GM21737 (cell line): ENCODE measurements around the gene ACADVL.
"Not testable (repeated sequence)": the region's sequence is repeated elsewhere in the genome, so short reads cannot be mapped to it uniquely, and the experiment has no call there.

Experiments
- ATAC-seq: cut with Tn5 transposase; IDR thresholded peaks from one replicate; pipeline ENCODE4 v1.9.1; 2021; ENCODE audit warnings: mild to moderate bottlenecking, moderate library complexity; ENCODE audit not compliant: unreplicated experiment

Gene ACADVL

DNA sequence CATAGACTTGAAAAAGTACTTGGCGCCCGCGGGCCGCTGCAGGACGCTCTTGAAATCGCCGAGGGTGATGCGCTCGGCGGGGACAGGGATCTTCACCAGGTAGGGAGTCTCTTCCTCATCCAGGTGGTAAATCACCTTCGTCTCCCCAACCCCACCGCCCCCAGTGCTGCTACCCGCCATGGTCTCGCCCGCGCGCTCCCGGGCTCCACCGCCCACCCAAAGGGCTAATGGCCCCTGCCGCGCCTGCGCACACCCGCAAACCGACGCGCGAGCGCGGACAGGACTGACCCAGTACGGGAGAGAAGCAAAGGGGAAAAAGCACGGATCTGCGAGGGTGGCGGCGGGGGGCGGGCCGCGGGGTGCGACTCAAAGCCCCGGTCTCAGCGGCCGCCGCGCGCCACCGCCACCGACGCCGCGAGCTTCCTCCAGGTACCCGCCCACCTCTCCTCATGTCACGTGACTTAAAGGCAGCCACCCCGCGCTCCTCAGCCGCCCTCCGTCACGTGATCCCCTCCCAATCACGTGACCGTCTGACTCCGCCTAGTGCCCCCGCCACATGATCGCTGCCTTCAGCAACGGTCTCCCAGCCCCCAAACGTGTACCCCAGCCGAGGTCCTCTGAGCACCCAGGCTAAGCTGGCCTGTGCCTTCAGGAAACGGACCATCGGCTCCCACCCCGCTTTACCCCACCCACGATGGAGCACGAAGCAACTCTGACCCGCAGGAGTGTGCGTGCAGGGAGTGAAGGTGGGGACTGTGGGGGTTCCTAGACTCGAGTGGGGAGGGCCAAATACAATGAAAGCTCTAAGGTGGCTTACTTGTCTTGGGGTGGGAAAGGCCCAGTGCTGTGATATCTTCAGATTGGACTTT is 14.6 kb downstream of the ACADVL start, which contains the start of gene DVL2:
TSS of gene DVL2 (minus strand) at position 435 of the 869 bp plus-strand sequence. CDS start at position 180, 255 bp downstream.
- peak; percentile 50 for ATAC-seq

DNA sequence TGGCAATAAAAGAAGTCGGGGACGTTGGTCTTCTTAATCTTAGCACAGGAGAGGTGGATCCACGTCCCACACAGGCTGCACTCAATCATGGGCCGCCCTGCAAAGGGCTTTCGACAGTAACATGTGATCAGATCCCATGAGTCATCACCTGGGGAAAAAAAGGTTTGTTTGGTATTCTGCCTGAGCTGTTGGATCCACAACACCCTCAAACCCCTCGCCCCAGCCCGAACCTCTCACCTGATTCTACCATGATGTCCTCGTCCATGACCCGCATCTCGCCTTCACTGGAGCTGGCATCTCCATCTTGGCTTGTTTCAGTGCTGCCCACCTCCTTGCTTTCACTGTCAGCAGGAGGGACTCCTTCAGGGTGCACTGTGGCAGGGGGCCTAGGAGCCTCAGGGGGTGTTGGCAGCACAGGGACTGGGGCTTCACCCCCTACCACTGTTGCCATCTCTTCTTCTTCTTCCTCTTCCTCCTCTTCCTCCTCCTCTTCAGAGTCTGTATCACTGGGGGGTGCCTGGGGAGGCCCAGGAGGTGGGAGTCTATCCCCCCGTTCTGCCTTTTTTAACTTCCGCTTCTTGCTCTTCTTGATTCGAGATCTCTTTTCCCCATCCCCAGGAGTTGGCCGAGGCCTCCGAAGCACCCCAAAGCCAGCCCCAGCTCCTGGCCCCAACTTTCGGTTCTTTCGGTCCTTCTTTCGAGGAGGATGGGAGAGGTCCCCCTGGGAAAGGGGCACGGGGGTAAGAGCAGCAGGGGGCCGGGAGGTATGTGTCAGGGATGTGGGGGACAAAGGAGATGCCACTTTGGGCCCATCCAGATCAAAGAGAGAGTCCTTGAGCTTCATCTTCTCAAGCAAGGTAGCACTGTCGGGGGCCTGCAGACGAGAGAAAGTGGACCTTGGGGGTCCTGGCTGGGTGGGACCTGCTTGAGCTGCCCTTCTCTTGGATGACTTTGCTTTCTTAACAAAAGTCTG is 16.2 kb downstream of the ACADVL start:
- ATAC-seq: no peak

DNA sequence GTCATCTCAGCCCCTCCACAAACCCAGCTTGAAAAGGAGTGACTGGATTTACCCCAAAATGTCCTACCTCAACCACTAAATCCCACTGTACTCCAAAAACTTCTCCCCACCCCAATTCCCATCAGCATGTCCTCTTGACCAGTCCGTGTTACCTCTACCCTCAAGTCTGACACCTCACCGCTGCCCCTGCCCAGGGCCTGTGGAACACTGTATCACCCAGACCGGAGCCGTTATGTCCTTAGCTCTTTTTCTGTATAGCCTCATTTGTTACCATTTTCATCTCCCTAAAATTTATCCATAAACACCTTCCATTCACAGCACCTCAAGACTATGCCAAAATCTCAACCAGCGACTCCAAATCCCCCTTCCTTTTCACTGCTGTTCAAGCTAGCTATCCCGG is 17.1 kb downstream of the ACADVL start:
- ATAC-seq: no peak

DNA sequence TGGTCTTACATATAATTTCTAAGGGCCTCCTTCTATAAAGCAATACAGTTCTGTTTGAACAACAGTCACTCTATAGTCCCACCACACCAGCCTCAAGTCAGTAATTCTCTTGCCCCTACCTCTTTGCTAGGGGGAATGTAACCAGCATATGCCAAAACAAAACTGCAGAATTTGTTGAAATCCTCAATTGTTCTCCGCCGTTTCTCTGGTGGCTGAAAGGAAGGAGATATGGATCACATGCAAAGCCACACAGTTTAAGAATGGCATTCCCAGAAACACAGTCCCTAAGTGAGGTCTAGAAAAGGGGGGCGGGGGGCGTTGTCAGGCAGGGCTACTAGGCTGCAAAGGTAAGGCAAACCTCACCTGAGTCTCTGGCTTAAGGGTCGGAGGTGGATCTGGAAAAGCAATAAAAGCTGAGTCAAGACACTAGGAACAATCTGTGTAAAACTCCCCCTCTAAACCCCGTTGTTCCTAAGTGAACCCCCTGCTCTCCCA is 17.6 kb downstream of the ACADVL start:
- no peak for ATAC-seq

DNA sequence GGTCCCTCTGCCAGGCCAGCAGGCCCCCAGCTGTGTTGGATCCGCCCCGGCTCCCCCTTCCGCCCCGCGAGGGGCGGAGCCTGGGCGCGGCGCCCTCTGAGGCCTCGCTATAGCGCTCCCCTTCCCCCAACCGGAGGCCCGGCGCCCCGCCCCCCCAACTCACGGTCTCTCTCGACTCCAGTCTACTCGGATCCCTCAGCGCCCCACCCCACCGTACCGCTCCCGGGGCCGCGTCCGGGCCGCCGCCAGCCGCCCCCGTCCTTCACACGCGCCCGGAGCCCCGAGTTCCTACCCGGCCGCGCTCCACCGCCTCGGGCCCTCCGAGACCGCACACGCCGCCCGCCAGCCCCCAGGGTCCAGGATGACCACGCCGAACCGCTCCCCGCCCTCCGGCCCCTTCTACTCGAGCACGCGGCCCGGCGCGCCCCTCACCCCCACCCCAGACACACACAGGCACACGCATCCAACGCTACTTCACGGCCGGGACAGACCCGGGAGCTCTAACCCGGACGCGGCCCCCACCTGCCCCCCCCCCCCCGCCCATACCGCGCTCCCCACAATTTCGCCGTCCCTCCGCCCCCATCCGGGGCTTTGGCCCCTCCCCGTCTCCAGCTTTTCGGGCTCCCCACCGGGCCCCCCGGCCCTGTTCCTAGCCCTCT is 18.2 kb downstream of the ACADVL start:
- peak; percentile 17 for ATAC-seq

DNA sequence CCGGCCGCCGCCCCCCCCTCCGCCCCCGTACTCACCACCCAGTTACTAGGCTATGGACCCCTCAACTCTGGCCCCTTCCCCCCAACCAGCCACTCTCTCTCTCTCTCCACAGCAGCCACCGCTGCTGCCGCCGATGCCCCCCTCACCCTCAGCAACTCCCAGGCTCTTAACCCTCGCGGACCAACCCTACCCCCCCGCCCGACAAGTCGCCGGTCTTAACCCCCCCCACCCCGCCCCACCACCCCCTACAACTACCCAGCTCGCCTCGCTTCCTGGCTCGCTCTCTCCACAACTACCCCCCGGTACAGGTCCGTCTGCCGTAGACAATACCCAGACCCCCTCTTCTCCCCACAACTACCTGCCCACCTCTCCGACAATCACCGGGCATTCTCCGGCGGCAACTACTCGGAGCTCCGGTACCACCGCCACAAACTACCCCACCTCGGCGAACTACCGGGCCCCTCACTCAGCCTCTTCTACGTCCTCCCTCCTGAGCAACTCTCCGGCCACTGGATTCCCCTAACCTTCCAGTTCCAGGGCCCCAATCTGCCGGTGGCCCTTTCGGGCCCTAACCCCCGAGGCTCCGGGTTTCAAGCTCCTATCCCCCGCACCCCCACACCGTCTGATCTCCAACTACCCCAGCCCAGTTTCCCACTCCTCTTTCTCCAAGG is 18.8 kb downstream of the ACADVL start:
- no peak for ATAC-seq

DNA sequence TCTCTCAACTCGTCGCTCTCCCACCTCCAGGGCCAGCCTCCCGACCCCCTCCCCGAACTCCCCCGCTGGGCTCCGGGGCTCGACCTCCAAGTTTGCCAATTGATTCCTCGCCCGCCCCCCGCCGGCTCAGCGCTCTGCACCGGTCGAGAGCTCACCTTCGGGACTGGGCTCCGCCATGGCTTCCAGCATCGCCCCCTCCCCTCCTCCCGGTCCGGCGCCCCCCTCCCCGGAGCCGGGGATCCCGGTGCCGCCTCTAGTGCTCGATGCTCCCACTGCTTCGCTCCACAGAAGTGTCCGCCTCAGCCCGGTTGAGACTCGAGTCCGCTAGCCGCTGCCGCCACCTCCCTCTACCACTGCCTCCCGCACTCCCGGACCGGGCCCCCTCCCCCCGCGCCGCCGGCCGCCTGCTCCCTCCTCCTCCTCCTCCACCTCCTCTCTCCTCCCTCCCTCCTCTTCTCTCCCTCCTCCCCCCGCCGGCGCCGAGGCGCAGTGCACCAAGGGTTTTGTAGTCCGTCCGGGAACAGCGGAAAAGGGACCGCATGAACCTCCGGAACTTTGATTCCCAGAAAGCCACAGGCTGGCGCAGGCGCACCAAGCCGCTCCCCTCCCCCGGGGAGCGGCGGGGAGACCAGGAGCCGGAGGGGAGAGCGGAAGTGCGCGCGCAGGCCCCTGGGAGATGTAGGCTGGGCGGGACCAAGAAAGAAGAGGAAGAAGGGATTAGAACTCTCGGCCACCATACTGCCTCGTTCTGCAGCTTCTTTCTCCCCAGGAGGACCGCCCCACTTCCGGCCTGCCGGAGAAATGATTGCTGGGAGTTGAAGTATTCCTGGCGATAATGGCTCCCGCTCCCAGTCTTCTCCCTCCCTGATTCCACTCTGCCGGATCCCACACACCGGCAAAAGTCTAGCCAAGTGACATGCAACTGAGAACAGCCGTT is 19.6 kb downstream of the ACADVL start, which contains the start of gene PHF23:
TSS of gene PHF23 (minus strand) at position 367 of the 937 bp plus-strand sequence. CDS start at position 189, 178 bp downstream.
- peak; percentile 35 for ATAC-seq

DNA sequence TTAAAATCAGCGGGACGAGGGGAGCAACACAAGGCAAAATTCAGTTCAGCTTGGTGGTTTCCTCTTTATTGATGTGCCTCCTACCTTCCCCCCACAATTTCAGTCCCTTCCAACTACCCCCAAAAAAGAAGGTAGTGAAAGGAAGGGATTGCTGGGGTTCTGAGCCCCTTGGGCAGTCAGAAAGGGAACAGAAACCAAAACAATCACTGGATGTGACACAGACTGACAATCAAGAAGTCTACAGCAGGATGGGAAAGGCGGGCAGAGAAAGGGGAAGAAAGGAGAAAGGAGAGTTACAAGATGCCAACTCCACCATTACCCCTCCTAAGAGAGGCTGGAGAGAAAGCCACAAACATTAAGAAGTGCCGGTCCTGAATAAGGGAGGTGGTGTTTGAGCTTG is 20.6 kb downstream of the ACADVL start:
- ATAC-seq: no peak

DNA sequence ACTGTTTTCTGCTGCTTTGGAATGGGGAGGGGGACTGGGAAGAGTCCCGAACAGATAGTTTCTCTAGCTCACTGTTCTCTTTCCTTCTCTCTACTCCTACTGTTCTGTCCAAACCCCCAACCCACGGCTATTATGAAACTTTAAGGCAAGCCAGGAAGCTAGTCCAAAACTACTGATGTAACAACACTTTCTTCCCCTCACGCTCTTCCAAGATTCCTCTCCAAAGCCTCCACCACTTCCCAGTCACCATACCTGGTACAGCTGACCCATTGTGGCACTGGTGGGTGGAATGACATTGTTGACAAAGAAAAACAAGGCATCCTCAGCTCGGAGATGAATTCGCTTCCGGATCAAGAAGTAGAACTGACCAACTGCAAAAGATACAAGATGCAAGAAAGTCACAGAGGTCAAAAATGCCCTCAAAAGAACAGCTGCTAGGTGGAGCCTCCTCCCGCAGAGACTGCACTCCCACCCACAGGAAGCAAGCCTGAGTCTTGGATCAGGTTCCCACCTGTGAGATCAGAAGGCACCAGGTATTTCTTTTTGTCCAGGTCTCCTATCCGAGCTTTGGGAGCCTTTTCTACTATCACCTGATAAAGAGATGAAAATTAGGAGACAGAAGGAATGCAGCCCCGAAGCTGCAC is 21.5 kb downstream of the ACADVL start:
- ATAC-seq: no peak

DNA sequence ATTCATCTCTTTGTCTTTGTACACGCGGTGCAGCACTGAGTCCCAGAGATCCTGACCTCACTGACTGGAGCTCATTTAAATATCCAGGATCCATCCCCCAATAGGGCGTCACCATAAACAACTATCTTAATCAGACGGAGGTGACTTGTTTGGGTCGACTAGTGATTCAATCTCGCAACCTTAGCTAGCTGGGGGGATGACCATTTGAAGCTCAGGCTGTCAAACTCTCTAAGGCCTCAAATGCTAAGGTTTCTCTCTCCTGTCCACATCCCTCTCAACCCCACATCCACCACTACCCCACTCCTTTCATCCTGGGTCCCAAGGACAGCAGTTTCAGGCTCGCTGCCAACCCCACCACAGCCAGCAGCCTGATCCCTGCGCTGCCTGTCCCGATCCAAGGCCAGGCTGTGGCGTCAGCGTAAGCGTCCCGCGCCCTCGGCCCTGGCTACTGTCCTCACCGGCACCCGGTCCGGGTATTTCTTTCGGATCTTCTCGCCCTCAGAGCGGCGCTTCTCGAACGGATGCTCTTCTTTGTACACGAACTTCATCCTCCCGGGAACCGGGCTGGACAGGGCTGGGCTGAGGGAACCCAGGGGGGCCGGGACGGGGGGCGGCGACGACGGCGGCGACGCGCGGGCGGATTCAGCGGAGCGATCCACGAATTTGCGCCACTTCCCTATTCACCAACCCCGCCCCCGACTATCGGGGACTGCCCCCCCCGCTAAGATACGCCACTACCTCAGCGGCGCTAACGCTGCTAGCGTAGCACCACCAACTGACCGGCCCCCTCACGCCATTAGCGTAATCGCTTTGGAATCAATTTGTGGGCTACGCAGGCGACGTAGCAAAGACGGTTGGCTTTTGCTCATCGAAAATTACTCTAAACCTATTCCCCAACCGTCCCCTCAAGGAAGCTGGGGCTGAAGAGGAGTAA is 22.3 kb downstream of the ACADVL start, which contains the start of gene GABARAP:
TSS of gene GABARAP (minus strand) at position 667 of the 934 bp plus-strand sequence. CDS start at position 548, 119 bp downstream.
- peak; percentile 25 for ATAC-seq

DNA sequence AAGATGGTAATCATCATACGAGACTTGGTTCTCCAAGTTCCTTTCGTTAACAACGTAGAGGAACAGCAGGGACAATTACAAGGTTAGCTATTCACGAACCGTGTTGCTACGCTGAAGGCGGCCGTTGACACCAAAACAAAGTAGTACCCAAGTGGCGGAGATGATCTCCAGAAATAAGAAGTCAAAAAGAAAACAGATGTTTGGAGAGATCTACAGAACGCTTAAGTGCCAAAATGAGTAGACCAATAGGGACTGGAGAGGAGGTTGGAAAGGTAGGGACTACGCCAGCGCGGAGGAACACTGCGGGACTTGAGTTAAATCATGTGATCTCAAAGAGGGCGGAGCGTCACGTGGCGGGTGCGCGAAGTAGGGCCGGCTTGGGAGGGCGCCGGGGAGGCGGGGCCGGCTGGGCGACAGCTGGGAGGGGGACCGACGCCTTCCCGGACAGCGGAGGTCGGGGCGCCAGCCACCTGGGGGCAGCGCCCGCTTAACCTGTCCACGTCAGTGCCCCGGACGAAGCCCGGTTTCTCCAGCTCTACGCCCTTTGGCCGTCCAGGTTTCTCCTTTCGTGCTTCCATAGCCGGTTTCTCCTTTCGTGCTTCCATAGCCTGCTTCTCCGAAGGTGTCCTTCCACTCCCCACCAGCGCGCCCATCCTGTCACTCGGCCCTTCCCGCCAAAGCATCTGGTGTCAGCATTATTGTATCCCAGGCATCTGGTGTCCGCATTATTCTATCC is 23.1 kb downstream of the ACADVL start:
- ATAC-seq: peak; percentile 35

DNA sequence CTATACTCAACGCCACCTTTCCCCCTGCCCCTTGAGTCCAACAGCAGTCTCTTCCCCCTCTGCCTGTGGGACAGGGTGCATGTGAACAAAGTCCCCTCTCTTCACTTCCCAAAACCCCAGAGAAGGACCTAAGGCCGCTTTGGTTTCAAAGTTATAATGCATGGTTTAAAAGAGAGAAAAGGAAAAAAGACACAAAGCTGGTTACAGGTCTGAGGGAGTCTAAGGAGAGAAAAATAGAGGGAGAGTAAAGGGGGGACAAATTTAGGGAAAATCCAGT is 23.7 kb downstream of the ACADVL start:
- ATAC-seq: no peak

DNA sequence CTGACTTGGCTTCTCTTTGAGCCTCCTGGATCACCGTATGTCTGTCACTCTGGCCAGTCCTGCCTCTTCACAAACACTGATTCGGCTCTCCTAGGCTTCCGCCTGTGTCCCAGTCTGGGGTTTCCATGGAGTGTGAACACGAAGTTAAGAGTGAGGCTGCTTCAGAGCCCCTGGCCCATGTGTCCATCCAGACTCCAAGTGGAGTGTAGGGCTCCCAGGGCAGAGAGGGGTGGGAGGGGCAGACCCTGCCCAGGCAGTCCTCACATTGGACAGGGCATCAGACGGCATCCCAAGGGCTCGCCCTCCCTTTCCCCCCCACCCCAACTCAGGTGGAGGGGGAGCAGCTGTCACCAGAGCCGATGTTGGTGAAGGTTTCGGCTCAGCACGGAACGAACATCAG is 24.1 kb downstream of the ACADVL start:
- not testable (repeated sequence) for ATAC-seq

DNA sequence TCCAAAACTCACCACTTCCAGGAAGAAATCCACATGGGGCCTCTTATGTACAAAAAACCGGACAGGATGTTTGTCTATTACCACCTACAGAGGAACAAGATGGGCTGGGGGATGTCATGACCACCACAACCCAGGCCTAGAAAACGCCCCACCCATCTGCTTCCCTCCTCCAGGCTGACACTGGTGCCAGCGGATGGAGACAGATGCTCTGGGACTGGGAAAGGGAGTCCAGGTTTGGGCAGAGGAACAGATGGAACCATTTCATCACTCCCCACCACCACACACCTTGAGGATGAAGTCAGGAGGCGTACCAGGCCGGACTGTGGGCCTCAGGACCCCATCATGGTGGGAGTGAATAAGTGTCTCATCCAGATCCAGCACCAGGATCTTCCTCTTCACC is 27.0 kb downstream of the ACADVL start:
- no peak for ATAC-seq

DNA sequence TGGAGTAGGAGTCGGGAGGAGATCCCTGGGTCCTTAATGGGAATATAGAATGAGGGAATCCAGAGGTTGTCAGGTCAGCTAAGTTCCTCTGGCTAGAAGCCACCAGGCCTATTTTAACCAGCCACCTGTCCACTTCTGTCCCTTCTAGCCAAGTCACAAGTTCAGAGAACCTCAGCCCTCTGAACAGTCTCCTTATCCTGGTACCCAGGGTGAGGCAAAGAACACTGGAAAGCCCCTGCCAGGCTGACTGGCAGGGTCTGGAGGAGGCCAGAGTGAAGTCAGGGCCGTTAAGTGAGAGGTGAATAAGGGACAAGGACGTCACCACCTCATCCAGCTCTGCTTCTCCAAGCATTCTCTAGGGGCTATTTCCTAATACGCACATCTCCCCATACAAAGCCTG is 29.1 kb downstream of the ACADVL start:
- no peak for ATAC-seq

DNA sequence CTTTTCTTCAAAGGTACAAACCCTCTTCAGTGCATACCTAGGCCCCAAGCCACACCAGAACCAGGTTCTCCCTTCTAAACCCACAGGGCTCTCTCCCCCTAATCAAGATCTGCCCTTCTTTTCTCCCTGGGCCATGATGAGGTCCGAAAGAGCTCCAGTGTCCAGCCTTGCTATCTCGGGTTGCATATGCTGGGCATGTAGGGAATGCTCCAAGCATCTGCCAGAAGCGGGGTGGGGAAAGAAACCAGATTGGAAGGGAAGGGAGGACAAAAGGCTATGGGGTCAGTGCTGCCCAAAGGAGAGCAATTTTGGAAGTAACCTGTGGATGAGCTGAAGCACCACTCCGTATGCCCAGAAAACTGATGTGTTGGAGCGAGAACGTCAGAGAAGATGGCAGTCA is 29.5 kb downstream of the ACADVL start:
- no peak for ATAC-seq

DNA sequence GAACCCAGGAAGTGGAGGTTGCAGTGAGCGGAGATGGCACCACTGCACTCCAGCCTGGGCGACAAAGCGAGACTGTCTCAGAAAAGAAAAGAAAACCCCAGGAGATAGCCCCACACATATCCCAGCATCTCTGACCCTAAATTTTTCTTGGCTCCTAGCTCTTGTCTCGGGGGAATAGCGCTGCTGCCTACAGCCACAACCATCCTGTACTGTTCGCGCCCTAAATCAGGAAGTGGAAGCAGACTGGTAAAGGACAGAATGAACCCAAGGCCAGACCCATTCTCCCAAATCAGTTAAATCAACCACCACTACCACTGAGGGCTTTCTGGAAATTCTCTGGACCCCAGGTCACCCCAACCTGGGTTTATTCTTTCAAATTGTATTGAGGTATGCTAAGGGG is 30.1 kb downstream of the ACADVL start:
- ATAC-seq: no peak
